Duodenal mucosa (tissue), 2 donors: ENCODE data around the gene RBM39.
"Not testable (repeated sequence)": the region's sequence is repeated elsewhere in the genome, so short reads cannot be mapped to it uniquely, and the experiment has no call there.

Source experiments
- H3K27ac ChIP-seq: one replicate; pipeline ENCODE4 v1.7.0; 2013; ENCODE audit warnings: low read depth, low read length
- H3K27me3 ChIP-seq, 2 donors: one replicate each; pipeline ENCODE4 v1.7.0; 2013; ENCODE audit warnings: low read length in 2 of 2, control low read depth in 1 of 2; ENCODE audit not compliant: insufficient read depth in 2 of 2, control insufficient read depth in 1 of 2
- H3K36me3 ChIP-seq, 2 donors: one replicate each; pipeline ENCODE4 v1.7.0; 2013; ENCODE audit warnings: low read length in 2 of 2, control low read depth in 1 of 2; ENCODE audit not compliant: insufficient read depth in 2 of 2, control insufficient read depth in 1 of 2
- H3K4me1 ChIP-seq, 2 donors: one replicate each; pipeline ENCODE4 v1.7.0; 2013; ENCODE audit warnings: low read length in 2 of 2, control low read depth in 1 of 2; ENCODE audit not compliant: insufficient read depth in 2 of 2, control insufficient read depth in 1 of 2
- H3K4me3 ChIP-seq, 2 donors: one replicate each; pipeline ENCODE4 v1.7.0; 2013; ENCODE audit warnings: low read length in 2 of 2, low read depth in 1 of 2
- H3K9ac ChIP-seq, 2 donors: one replicate each; pipeline ENCODE4 v1.7.0; 2013; ENCODE audit warnings: low read length in 2 of 2, low read depth in 1 of 2
- H3K9me3 ChIP-seq, 2 donors: one replicate each; pipeline ENCODE4 v1.7.0; 2013; ENCODE audit warnings: low read length in 2 of 2, control low read depth in 1 of 2; ENCODE audit not compliant: control insufficient read depth in 1 of 2

RBM39 gene

GRCh38 chr20:35771689-35772562 is 29.9 kb upstream of the RBM39 start, which contains the start of gene PHF20:
PHF20 (plus strand) TSS chr20:35772015; CDS start chr20:35801523, 29,508 bp downstream.
- Histone ChIP-seq H3K4me3 (peak within 1 kb of the TSS; percentile 84 to 85), H3K27ac (peak within 1 kb of the TSS; percentile 84), H3K4me1 (peaks cover 39 to 44% of the 10 kb centered on the region in 2 donors), H3K27me3 (no peaks in the 10 kb centered on the region), H3K9me3 (no peaks in the 10 kb centered on the region), H3K9ac (peak within 1 kb of the TSS; percentile 82 to 93), H3K36me3 (peaks cover 0 to 8% of the 10 kb centered on the region in 2 donors)

GRCh38 chr20:35771367-35771688 is 29.3 kb upstream of the RBM39 start:
- Histone ChIP-seq H3K4me3 (peak overlapping the region; percentile 44 to 50), H3K27ac (peak overlapping the region; percentile 77), H3K9ac (peak overlapping the region in 1 of 2 donors; percentile 41), H3K27me3 (no peaks in the 10 kb centered on the region), H3K4me1 (peaks cover 33 to 41% of the 10 kb centered on the region in 2 donors), H3K9me3 (no peaks in the 10 kb centered on the region), H3K36me3 (peaks cover 0 to 8% of the 10 kb centered on the region in 2 donors)

GRCh38 chr20:35768731-35769664 is 26.9 kb upstream of the RBM39 start:
- Histone ChIP-seq H3K9me3 (no peaks in the 10 kb centered on the region), H3K36me3 (no peaks in the 10 kb centered on the region), H3K27ac (peak overlapping the region; percentile 72), H3K4me1 (peaks cover 29 to 37% of the 10 kb centered on the region in 2 donors), H3K27me3 (no peaks in the 10 kb centered on the region), H3K4me3 (no peak overlapping the region), H3K9ac (peak overlapping the region; percentile 17 to 39)

GRCh38 chr20:35767683-35768481 is 25.8 kb upstream of the RBM39 start:
- no peak overlapping the region for H3K9ac ChIP-seq

GRCh38 chr20:35766843-35767242 is 24.8 kb upstream of the RBM39 start:
- Histone ChIP-seq H3K9ac (no peak overlapping the region), H3K27ac (no peak overlapping the region), H3K4me1 (peaks cover 16 to 24% of the 10 kb centered on the region in 2 donors)

More at GRCh38 chr20:35767683-35768481, 25.8 kb upstream of the RBM39 start:
- Histone ChIP-seq H3K36me3 (no peaks in the 10 kb centered on the region), H3K27me3 (no peaks in the 10 kb centered on the region), H3K27ac (peak overlapping the region; percentile 80), H3K9me3 (no peaks in the 10 kb centered on the region), H3K4me1 (peaks cover 20 to 28% of the 10 kb centered on the region in 2 donors), H3K4me3 (no peak overlapping the region)

GRCh38 chr20:35764936-35765335 is 22.9 kb upstream of the RBM39 start:
- not testable (repeated sequence) for H3K27me3 ChIP-seq, H3K27ac ChIP-seq, H3K36me3 ChIP-seq, H3K9ac ChIP-seq, H3K9me3 ChIP-seq, H3K4me3 ChIP-seq
- peaks cover 10 to 19% of the 10 kb centered on the region in 2 donors for H3K4me1 ChIP-seq

More at GRCh38 chr20:35766843-35767242, 24.8 kb upstream of the RBM39 start:
- no peak overlapping the region for H3K4me3 ChIP-seq
- no peaks in the 10 kb centered on the region for H3K9me3 ChIP-seq
- no peaks in the 10 kb centered on the region for H3K36me3 ChIP-seq
- H3K27me3 ChIP-seq: no peaks in the 10 kb centered on the region

- Histone ChIP-seq H3K4me3 (no peak overlapping the region), H3K27me3 (no peaks in the 10 kb centered on the region), H3K36me3 (no peaks in the 10 kb centered on the region), H3K27ac (no peak overlapping the region), H3K9ac (no peak overlapping the region), H3K9me3 (no peaks in the 10 kb centered on the region), H3K4me1 (no peaks in the 10 kb centered on the region)
These were observed 20.4 kb upstream of the RBM39 start for GRCh38 chr20:35762461-35762860.

DNA sequence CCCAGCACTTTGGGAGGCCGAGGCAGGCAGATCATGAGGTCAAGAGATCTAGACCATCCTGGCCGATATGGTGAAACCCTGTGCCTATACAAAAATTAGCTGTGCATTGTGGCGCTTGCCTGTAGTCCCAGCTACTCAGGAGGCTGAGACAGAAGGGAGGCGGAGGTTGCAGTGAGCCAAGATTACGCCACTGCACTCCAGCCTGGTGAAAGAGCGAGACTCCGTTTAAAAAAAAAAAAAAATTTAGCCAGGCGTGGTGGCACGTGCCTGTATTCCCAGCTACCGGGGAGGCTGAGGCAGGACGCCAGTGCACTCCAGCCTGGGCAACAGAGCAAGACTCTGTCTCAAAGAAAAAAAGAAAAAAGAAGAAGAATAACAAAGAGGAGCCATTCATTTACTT is 19.5 kb upstream of the RBM39 start:
- not testable (repeated sequence) for H3K27me3 ChIP-seq, H3K9ac ChIP-seq, H3K27ac ChIP-seq, H3K36me3 ChIP-seq, H3K4me1 ChIP-seq, H3K9me3 ChIP-seq, H3K4me3 ChIP-seq

- no peak overlapping the region for H3K27ac ChIP-seq
- no peak overlapping the region for H3K9ac ChIP-seq
- H3K4me1 ChIP-seq: no peaks in the 10 kb centered on the region
- no peaks in the 10 kb centered on the region for H3K27me3 ChIP-seq
- H3K9me3 ChIP-seq: no peaks in the 10 kb centered on the region
- no peaks in the 10 kb centered on the region for H3K36me3 ChIP-seq
- H3K4me3 ChIP-seq: no peak overlapping the region
These were observed 15.1 kb upstream of the RBM39 start for GRCh38 chr20:35757098-35757705.
